IMR-90 (cell line): ENCODE data around the gene PLEKHJ1. TPM values are rescaled to one million over a fixed set of nuclear protein-coding genes. Genes with fewer than 3 reads are reported as not detected.

ENCODE experiments used
- ATAC-seq: fragments of 200-7000 bp; cut with Tn5 transposase; 2 replicates; pipeline ENCODE4 v1.9.1; 2020; ENCODE audit warnings: low read depth, mild to moderate bottlenecking, moderate library complexity
- BruUV-seq: library from RNA; stranded (reverse); fragments of 400-500 nt; replicated peaks from 2 replicates; lab custom pipeline; 2021; lab: Mats Ljungman, UMichigan
- CTCF ChIA-PET: fragments of 300-600 bp; formaldehyde crosslinking; extraction: SDS; loops from one replicate; lab custom pipeline; 2021; ENCODE audit warnings: antibody characterized with exemption; lab: Yijun Ruan, JAX
- POLR2A ChIA-PET: fragments of 300-600 bp; sonication (Branson Sonifier 250); formaldehyde crosslinking; loops from one replicate; lab custom pipeline; 2022; ENCODE audit warnings: antibody characterized with exemption; ENCODE audit not compliant: unreplicated experiment; lab: Charles Lee
- DNase-seq: peaks from one replicate; pipeline ENCODE4 v3.0.0; 2013
- H2AFZ ChIP-seq: replicated peaks from 2 replicates; pipeline ENCODE3; 2013; ENCODE audit warnings: low read length, mild to moderate bottlenecking; ENCODE audit not compliant: poor library complexity
- H2AK5ac ChIP-seq: 2 replicates; pipeline ENCODE4 v1.6.1; 2013; ENCODE audit warnings: low read depth, low read length, inconsistent platforms
- H2AK9ac ChIP-seq: replicated peaks from 2 replicates; pipeline ENCODE3; 2013; ENCODE audit warnings: mild to moderate bottlenecking, low read depth, low read length, moderate library complexity; ENCODE audit not compliant: poor library complexity
- H2BK120ac ChIP-seq: 2 replicates; pipeline ENCODE4 v1.6.1; 2013; ENCODE audit warnings: low read depth, low read length, inconsistent platforms
- H2BK15ac ChIP-seq: 3 replicates; pipeline ENCODE4 v1.6.1; 2013; ENCODE audit warnings: low read depth, low read length, inconsistent platforms
- H2BK20ac ChIP-seq: 2 replicates; pipeline ENCODE4 v1.6.1; 2013; ENCODE audit warnings: low read depth, mild to moderate bottlenecking, inconsistent platforms, low read length, moderate library complexity
- H2BK5ac ChIP-seq: 2 replicates; pipeline ENCODE4 v1.6.1; 2013; ENCODE audit warnings: mild to moderate bottlenecking, low read depth, low read length, inconsistent platforms; ENCODE audit not compliant: poor library complexity, severe bottlenecking
- H3K14ac ChIP-seq: replicated peaks from 2 replicates; pipeline ENCODE4 v1.6.1; 2013; ENCODE audit warnings: low read depth, low read length, inconsistent platforms
- H3K18ac ChIP-seq: 2 replicates; pipeline ENCODE4 v1.6.1; 2013; ENCODE audit warnings: low read depth, low read length, control low read depth
- H3K23ac ChIP-seq: 2 replicates; pipeline ENCODE4 v1.6.1; 2013; ENCODE audit warnings: low read depth, low read length, inconsistent platforms
- H3K27ac ChIP-seq: 2 replicates; pipeline ENCODE4 v1.5.1; 2013; ENCODE audit warnings: mild to moderate bottlenecking, control low read depth, low read length; ENCODE audit not compliant: insufficient read depth
- H3K27me3 ChIP-seq: 2 replicates; pipeline ENCODE4 v1.6.1; 2013; ENCODE audit warnings: low read length; ENCODE audit not compliant: control insufficient read depth, insufficient read depth
- H3K36me3 ChIP-seq: 2 replicates; pipeline ENCODE4 v1.6.1; 2013; ENCODE audit warnings: low read length, mixed read lengths; ENCODE audit not compliant: control insufficient read depth, insufficient read depth
- H3K4ac ChIP-seq: 2 replicates; pipeline ENCODE4 v1.6.1; 2013; ENCODE audit warnings: low read depth, low read length, inconsistent platforms
- H3K4me1 ChIP-seq: 2 replicates; pipeline ENCODE4 v1.6.1; 2013; ENCODE audit warnings: low read length, mixed read lengths; ENCODE audit not compliant: control insufficient read depth, insufficient read depth
- H3K4me2 ChIP-seq: 2 replicates; pipeline ENCODE4 v1.6.1; 2013; ENCODE audit warnings: low read depth, mild to moderate bottlenecking, control low read depth, low read length, moderate library complexity
- H3K4me3 ChIP-seq: 2 replicates; pipeline ENCODE4 v1.5.1; 2013; ENCODE audit warnings: low read depth, mild to moderate bottlenecking, control low read depth, low read length, moderate library complexity; ENCODE audit not compliant: insufficient read depth
- H3K56ac ChIP-seq: 2 replicates; pipeline ENCODE4 v1.6.1; 2013; ENCODE audit warnings: low read length, inconsistent platforms; ENCODE audit not compliant: insufficient read depth; ENCODE audit errors: extremely low read depth
- H3K79me1 ChIP-seq, 2 experiments: 2 replicates each; pipeline ENCODE4 v1.6.1; 2013; ENCODE audit warnings: low read length in 2 of 2, inconsistent platforms in 1 of 2, low read depth in 1 of 2
- H3K9ac ChIP-seq: 2 replicates; pipeline ENCODE4 v1.6.1; 2013; ENCODE audit warnings: low read depth, low read length, control low read depth
- H3K9me1 ChIP-seq: 2 replicates; pipeline ENCODE4 v1.6.1; 2013; ENCODE audit warnings: low read length, inconsistent platforms; ENCODE audit not compliant: insufficient read depth
- H3K9me3 ChIP-seq: 2 replicates; pipeline ENCODE4 v1.6.1; 2013; ENCODE audit warnings: low read length; ENCODE audit not compliant: control insufficient read depth, insufficient read depth
- H4K20me1 ChIP-seq: 2 replicates; pipeline ENCODE4 v1.6.1; 2013; ENCODE audit warnings: low read length, inconsistent platforms; ENCODE audit not compliant: insufficient read depth
- H4K5ac ChIP-seq: 2 replicates; pipeline ENCODE4 v1.6.1; 2013; ENCODE audit warnings: mild to moderate bottlenecking, low read depth, low read length, control low read depth
- H4K8ac ChIP-seq, 2 experiments: 2 replicates each; pipeline ENCODE4 v1.6.1; 2013; ENCODE audit warnings: low read depth in 2 of 2, low read length in 2 of 2, control low read depth in 1 of 2, inconsistent platforms in 1 of 2
- H4K91ac ChIP-seq: 2 replicates; pipeline ENCODE4 v1.6.1; 2013; ENCODE audit warnings: low read depth, low read length, inconsistent platforms; ENCODE audit not compliant: insufficient read depth
- BHLHE40 ChIP-seq: fragments of 150-350 bp; IDR thresholded peaks from 2 replicates; pipeline ENCODE4 v1.6.1; 2016; ENCODE audit warnings: mild to moderate bottlenecking, low read depth, low read length
- CTCF ChIP-seq: conservative IDR thresholded peaks from 2 replicates; pipeline ENCODE4 v1.5.1; 2012; ENCODE audit warnings: mild to moderate bottlenecking, low read depth, low read length, improper control_type of control experiment
- ELK1 ChIP-seq: fragments of 150-350 bp; IDR thresholded peaks from 2 replicates; pipeline ENCODE4 v1.6.1; 2016; ENCODE audit warnings: low read depth, mild to moderate bottlenecking, low read length, moderate library complexity, borderline replicate concordance
- FOS ChIP-seq: fragments of 150-350 bp; IDR thresholded peaks from 2 replicates; pipeline ENCODE4 v1.6.1; 2016; ENCODE audit warnings: low read depth, low read length
- MXI1 ChIP-seq: IDR thresholded peaks from 2 replicates; pipeline ENCODE4 v1.6.1; 2012; ENCODE audit warnings: low read depth, mild to moderate bottlenecking, low read length, moderate library complexity, borderline replicate concordance
- NFE2L2 ChIP-seq: fragments of 150-350 bp; IDR thresholded peaks from 2 replicates; pipeline ENCODE4 v1.6.1; 2016; ENCODE audit warnings: low read depth, mild to moderate bottlenecking, low read length
- RFX5 ChIP-seq: IDR thresholded peaks from 2 replicates; pipeline ENCODE4 v1.8.0; 2012; ENCODE audit warnings: low read depth, mild to moderate bottlenecking, low read length, moderate library complexity
- WGBS, 2 experiments: methylation state at CpG; one replicate each; pipeline versions ENCODE4 v1.1.5 to v1.1.7; 2013; ENCODE audit warnings: missing lambda C conversion rate in 2 of 2; ENCODE audit not compliant: insufficient read length in 1 of 2; ENCODE audit errors: extremely low coverage in 2 of 2; 5-methylcytosine and 5-hydroxymethylcytosine counted together
- dilution Hi-C: fragments of 300-500 bp; cut with HindIII; formaldehyde crosslinking; loops from one replicate; pipeline ENCODE4 v1.14.3; 2018; ENCODE audit warnings: low sequenced_read_pairs; ENCODE audit not compliant: unreplicated experiment
- in situ Hi-C: fragments of 300-500 bp; cut with MboI; formaldehyde crosslinking; loops from 3 replicates; pipeline ENCODE4 v1.14.3; 2019; ENCODE audit warnings: low sequenced_read_pairs, inconsistent platforms, mixed read lengths
- intact Hi-C: fragments of 100-400 bp; cut with micrococcal nuclease; formaldehyde crosslinking; loops from 2 replicates; pipeline ENCODE4 v1.10.0; 2022
- polyA plus RNA-seq, 3 experiments: library from polyadenylated mRNA; depleted of rRNA; stranded (reverse); fragments of >200 nt; gene quantifications; 2 replicates each; pipeline ENCODE4 v1.2.3, GENCODE V29; 2012; ENCODE audit warnings: low replicate concordance in 1 of 3
- total RNA-seq: library from RNA; depleted of rRNA; stranded (reverse); fragments of >200 nt; gene quantifications from 2 replicates; pipeline ENCODE4 v1.2.3, GENCODE V29; 2012

PLEKHJ1 gene
- total and polyA plus RNA-seq, 2 of the 4 experiments (the other 2 are of a cell fraction): 31.7 to 62.8 TPM

GRCh38 chr19:2246801-2247361 is 10.8 kb upstream of the PLEKHJ1 start (continued):
- no peak for TF ChIP-seq ELK1

- Histone ChIP-seq H2BK20ac (no peak overlapping the region), H4K8ac (no peak overlapping the region), H3K56ac (no peak overlapping the region), H2AK5ac (no peak overlapping the region), H3K14ac (no peak overlapping the region), H3K27ac (no peak overlapping the region), H3K18ac (no peak overlapping the region), H3K9ac (no peak overlapping the region), H2BK15ac (no peak overlapping the region), H4K91ac (no peak overlapping the region), H3K79me1 (peaks cover 4 to 37% of the 10 kb centered on the region in 2 experiments; a peak in 2 of 4 replicates), H3K4me3 (no peak overlapping the region), H2BK5ac (no peak overlapping the region), H4K5ac (no peak overlapping the region), H3K4ac (no peak overlapping the region), H2AFZ (no peak overlapping the region), H3K9me1 (no peaks in the 10 kb centered on the region), H3K23ac (no peak overlapping the region), H3K4me2 (no peak overlapping the region), H3K9me3 (no peaks in the 10 kb centered on the region), H3K4me1 (peaks cover under 1% of the 10 kb centered on the region; the same call in 1 of the 2 replicates), H3K36me3 (peaks cover 57% of the 10 kb centered on the region), H3K27me3 (peaks cover 6% of the 10 kb centered on the region; the same call in 1 of the 2 replicates), H2AK9ac (no peak overlapping the region), H4K20me1 (peaks cover 78% of the 10 kb centered on the region), H2BK120ac (no peak overlapping the region)
- in situ Hi-C loops: no loop called here
- ATAC-seq (no peak), DNase-seq (no peak)
- CTCF ChIA-PET: no interaction called here
- WGBS, 2 experiments: 87% methylated on average over 19 of the region's 25 CpGs; no CpG with 5 or more reads in 1 of the 2 experiments
- no TSS peak for BruUV-seq
- intact Hi-C loops: no loop called here
- TF ChIP-seq MXI1 (no peak), RFX5 (no peak), ELK1 (no peak), NFE2L2 (no peak), CTCF (no peak), FOS (no peak), BHLHE40 (no peak)
- POLR2A ChIA-PET: no interaction called here
- dilution Hi-C loops: no loop called here
Measured at GRCh38 chr19:2246014-2246620, 10.0 kb upstream of the PLEKHJ1 start.
